HG03045 (cell line): ENCODE measurements around the gene ZNRF1.
"Not testable (repeated sequence)": the region's sequence is repeated elsewhere in the genome, so short reads cannot be mapped to it uniquely, and the experiment has no call there.

Experiments
- ATAC-seq: cut with Tn5 transposase; IDR thresholded peaks from one replicate; pipeline ENCODE4 v1.9.1; 2021; ENCODE audit warnings: mild to moderate bottlenecking, moderate library complexity; ENCODE audit not compliant: unreplicated experiment

Gene ZNRF1

GRCh38 chr16:74998481-74999218 is at the start of gene ZNRF1:
ZNRF1 (plus strand) TSS chr16:74999024; CDS start chr16:74999672, 648 bp downstream.
- peak; percentile 55 for ATAC-seq

DNA sequence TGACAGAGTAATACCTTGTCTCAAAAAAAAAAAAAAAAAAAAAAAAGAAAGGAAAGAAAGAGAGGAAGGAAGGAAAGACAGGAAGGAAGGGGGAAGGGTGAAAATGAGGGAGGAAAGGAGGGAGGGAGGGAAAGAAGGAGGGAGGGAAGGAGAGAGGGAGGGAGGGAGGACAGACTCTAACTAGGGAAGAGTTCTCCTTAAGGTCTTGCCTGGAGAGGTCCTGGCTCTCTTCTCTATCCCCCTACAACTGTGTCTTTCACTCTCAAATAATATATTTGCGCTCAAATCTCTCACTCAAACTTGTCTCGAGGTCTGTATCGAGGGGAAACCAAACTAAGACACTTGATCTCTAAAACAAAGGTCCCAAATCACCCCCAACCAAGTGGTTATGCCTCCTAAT is 49.5 kb upstream of the ZNRF1 start:
- no peak for ATAC-seq

DNA sequence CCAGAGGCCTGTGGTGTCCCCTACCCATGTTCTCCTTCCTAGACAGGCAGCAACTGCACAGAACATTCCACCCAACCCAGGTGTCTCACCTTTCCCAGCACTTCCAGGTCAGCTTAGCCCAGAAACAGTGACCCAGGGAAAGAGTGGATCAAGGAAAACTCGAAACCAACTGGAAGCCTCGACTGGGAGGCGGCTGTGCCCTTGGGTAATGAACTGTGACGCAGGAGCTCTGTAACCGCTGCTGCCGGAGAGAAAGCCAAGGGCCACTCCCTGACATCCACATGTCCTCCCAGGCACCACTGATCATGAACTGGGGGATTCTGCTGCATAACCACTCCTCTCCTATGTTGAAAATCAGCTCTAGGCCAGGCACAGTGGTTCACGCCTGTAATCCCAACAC is 48.3 kb upstream of the ZNRF1 start:
- no peak for ATAC-seq

DNA sequence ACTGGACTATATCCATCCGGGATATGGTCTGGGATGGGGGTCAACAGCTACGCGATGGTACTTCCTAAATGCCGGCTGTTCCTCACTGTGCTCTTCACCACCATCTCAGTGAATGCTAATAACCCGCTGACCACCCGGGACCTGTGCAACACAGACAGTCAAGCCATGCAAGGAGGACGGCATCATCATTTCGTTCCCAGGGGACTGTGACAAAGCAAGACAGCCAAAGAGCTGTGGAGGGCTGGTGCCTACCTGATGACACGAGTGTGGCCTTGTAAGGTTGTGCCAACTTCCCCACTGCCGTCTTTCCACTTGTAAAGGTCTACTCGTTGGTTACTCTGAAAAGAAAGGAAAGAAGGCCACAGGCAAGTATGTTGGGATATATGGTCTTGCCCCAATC is 47.6 kb upstream of the ZNRF1 start:
- no peak for ATAC-seq

GRCh38 chr16:74951681-74952080 is 47.1 kb upstream of the ZNRF1 start:
- ATAC-seq = no peak

- ATAC-seq = no peak
These were observed 44.1 kb upstream of the ZNRF1 start for GRCh38 chr16:74954763-74955162.

- no peak for ATAC-seq
These were observed 25.5 kb upstream of the ZNRF1 start for GRCh38 chr16:74973304-74973703.

- ATAC-seq = no peak
These were observed 23.2 kb upstream of the ZNRF1 start for GRCh38 chr16:74975591-74975990.

GRCh38 chr16:74982256-74982655 is 16.6 kb upstream of the ZNRF1 start:
- no peak for ATAC-seq

- ATAC-seq = no peak
These were observed 14.7 kb upstream of the ZNRF1 start for GRCh38 chr16:74984194-74984528.

GRCh38 chr16:74984529-74985296 is 14.1 kb upstream of the ZNRF1 start, which contains the start of gene WDR59:
WDR59 (minus strand) TSS chr16:74985123; CDS start chr16:74985017, 106 bp downstream.
- peak; percentile 99 for ATAC-seq

DNA sequence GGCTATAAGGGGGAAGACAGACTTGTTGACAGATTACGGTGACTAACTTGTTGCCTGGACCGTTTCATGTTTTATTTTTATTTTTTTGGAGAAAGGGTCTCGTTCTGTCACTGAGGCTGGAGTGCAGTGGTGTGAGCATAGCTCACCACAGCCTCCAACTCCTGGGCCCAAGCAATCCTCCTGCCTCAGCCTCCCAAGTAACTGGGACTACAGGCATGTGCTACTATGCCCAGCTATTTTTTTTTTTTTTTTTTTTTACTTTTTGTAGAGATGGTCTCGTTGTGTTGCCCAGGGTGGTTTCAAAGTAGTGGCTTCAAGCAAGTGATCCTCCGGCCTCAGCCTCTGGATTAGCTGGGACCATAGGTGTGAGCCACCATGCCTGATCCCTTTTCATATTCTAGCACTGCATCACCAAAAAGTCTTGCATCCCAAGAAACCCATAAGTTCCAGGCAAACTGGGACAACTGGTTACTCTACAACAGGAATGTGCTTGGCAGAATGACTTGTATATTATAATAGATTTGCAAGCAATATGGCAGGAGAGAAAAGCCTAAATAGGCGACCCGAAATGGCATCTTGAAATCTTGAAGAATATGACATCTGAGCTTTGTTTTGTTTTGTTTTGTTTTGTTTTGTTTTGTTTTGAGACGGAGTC is 11.7 kb upstream of the ZNRF1 start:
- ATAC-seq = no peak

DNA sequence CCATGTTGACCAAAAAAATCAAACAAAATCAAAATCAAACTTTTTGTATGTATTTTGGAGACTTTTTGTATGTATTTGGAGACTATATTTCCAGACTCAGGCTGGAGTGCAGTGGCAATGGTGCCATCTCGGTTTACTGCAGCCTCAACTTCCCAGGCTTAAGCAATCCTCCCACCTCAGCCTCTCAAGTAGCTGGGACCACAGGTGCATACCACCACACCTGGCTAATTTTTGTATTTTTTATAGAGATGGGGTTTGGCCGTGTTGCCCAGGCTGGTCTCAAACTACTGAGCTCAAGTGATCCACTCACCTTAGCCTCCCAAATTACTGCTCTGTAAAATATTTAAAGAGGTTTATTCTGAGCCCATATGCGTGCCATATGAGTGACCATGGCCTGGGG is 9.0 kb upstream of the ZNRF1 start:
- ATAC-seq = not testable (repeated sequence)

GRCh38 chr16:74990832-74991231 is 8.0 kb upstream of the ZNRF1 start:
- no peak for ATAC-seq

DNA sequence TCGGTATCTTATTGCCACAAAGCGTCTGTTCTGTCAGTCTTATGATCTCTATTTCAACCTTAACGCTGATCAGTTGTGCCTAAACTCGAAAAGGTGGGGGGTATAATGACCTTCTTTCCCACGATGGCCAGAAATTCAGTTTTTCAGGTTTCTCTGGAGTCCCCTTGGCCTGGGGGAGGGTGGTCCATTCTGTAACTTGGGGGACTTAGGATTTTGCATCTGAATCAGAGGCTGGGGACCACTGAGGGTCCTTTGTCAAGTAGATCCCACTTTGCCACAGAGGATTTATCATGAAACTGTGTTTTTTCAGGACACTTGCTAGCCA is 7.6 kb upstream of the ZNRF1 start:
- ATAC-seq = no peak

GRCh38 chr16:74991593-74992403 is 7.0 kb upstream of the ZNRF1 start:
- no peak for ATAC-seq

DNA sequence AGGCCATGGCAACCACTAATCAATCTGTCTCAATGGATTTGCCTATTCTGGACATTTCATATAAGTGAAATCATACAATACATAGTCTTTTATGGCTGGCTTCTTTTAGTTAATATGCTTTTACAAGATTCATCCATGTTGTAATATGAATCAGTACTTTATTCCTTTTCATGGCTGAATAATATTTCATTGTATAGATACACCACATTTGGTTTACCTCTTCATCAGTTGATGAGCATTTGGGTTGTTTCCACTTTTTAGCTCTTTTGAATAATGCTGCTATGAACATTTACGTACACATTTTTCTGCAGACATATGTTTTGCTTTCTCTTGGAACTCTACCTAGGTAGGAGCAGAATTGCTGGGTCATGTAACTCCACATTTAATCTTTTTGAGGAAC is 2.8 kb upstream of the ZNRF1 start:
- ATAC-seq = no peak

DNA sequence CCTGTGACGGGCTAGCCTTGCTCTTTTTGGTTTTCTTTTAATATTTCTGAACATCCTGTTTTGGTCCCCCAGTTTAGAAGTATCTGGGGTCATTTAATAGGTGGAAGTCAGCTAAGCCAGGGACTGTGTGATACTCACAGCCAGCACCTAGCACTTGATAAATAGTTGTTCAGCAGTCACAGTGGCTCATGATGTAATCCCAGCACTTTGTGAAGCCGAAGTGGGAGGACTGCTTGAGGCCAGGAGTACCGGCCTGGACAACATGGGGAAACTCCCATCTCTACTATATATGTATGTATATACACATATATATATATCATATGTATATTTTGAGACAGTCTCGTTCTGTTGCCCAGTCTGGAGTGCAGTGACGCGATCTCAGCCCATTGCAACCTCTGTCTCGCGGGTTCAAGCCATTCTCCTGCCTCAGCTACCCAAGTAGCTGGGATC is 1.8 kb upstream of the ZNRF1 start:
- no peak for ATAC-seq

GRCh38 chr16:74999219-74999608 is 390 bp downstream of the ZNRF1 start:
- ATAC-seq = no peak

GRCh38 chr16:74999609-75000480 is 1.0 kb downstream of the ZNRF1 start:
- ATAC-seq = peak; percentile 28
